HPDE6-E6E7 (cell line): Measurements from ENCODE around the gene ARL11.
"Not testable (repeated sequence)": the region's sequence is repeated elsewhere in the genome, so short reads cannot be mapped to it uniquely, and the experiment has no call there.

Experiments
- DNase-seq: peaks from one replicate; pipeline ENCODE4 v3.0.0; 2011; ENCODE audit warnings: missing footprints; ENCODE audit errors: extremely low spot score

ARL11 gene

DNA sequence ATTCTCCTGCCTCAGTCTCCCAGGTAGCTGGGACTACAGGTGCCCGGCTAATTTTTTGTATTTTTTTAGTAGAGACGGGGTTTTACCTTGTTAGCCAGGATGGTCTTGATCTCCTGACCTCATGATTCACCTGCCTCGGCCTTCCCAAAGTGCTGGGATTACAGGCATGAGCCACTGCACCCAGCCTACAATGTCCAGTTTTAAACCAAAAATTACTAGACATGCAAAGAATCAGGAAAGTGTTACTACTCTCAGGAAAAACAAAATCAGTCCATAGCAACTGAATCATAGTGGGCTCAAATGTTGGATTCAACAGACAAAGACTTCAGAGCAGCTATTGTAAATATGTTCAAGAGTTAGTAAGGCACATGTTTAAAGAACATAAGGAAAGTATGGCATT lies 16.3 kb upstream of the ARL11 start:
- DNase-seq, result not testable (repeated sequence)

DNA sequence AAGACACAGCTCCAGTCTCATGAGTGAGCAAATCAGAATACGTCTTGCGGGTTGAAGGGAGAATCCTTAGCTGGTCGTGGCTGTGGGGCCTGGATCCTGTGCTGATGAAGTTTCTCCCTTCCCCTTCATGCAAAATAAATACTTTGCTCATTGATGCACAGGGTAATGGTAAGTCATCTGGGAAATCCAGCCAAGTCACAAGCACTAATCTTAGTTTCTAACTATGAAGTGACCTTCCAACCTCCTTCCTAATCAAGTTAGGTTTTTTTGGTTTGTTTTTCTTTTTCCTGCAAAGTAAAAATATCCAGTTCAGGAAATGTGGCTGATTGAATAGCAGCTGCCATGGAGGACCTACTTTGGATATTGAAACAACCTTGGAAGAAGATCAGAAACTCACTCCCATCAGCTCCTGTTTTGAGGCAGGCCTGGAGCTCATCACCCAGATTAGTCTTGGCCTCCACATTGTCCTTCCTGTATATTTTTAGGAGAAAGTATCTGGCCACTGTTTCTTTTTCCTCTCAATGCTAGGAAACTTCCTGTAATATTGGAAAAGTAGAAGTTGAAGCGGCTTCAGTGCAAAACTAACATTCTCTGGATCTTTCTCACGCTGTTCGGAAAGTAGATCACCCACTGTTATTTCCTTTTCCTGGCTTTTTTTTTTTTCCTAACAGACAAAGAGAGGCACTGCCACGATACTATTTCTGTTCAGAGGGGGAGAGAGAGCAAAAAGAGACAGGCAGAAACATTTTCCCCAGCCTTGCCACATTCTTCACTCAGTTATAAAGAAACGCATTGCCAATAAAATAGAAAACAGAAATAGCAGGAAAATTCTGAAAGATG lies 12.3 kb upstream of the ARL11 start:
- no peak for DNase-seq

DNA sequence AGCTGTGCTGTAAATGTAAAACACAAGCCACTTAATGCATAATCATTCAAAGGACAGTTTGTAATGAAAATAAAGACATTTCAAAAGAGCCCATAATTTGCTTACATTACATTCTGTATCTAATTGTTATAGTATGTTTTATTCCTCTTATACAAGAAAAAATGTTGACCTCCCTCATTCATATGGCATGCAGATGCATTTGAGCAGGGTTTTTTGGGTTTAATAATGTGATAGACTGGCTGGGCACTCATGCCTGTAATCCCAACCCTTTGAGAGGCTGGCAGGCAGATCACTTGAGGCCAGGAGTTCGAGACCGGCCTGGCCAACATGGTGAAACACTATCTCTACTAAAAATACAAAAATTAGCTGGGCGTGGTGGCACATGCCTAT lies 11.6 kb upstream of the ARL11 start:
- no peak for DNase-seq

DNA sequence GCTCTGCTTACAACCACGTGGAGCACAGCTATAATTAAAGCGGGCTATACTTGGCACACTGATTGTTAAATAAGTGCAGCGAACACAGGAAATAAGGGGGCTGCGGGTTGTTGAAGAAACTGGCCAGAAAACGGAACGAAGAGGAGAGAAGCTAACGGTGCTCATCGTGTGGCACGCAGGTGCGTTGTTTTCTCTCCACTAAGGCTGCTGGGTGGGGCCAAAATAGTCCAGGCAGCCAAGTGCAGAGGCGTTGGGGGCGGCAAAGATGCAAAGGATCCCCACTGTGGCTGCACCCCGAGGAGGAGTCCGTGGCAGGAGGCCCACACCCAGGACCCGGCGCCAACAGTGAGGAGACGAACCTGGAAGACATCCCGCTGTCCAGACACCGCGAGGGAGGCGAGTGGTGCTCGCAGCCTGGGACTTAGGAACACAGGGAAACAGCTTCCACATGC lies 8.1 kb upstream of the ARL11 start:
- DNase-seq, result no peak

DNA sequence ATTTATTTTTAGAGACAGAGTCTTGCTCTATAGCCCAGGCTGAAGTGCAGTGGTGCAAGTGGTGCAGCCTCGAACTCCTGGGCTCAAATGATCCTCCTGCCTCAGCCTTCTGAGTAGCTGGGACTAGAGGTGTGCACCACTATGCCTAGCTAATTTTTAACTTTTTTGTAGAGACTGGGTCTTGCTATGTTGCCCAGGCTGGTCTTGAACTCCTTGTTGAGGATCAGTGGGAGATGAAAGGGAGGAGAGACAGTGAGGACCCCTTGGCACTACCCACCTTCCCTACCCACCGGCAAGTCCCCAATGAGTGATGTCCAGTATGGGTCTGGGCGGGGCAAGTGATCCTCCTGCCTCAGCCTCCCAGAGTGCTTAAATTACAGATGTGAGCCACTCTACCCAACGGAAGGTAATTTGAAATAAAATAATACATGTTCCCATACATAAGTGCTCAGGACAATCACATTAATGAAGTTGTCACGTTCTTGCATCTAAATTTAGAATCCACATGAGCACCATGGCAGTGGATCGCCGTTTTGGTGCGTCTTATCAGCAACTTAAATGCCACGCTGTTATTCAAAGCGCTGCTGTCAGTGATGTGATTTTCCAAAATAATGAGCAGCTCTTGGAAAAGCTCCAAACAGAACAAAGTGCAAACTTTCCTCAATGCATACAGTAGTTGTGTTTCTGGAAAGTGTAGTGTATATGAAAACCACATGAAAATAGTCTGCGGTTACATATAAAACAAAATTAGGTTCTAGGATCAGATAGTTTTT lies 5.9 kb upstream of the ARL11 start:
- no peak for DNase-seq

DNA sequence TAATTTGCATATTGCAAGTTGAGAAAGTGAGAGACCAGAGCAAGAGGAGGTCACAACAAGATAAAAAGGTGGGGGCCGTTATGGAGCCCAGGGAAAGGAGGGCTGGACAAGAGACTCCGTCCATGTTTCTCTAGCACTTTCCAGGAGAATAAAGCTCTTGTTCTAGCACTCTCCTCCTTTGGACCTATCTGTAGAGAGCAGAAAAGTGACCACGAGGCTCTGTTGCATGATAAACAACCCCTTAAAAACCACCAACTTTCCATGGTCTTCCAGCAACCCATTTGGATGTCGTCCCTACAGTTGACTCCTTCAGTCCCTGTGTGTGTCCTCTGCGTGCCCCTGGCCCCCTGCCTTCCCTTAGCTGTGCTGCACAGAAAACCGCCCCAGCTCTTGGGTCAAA lies 4.1 kb upstream of the ARL11 start:
- DNase-seq, result no peak

DNA sequence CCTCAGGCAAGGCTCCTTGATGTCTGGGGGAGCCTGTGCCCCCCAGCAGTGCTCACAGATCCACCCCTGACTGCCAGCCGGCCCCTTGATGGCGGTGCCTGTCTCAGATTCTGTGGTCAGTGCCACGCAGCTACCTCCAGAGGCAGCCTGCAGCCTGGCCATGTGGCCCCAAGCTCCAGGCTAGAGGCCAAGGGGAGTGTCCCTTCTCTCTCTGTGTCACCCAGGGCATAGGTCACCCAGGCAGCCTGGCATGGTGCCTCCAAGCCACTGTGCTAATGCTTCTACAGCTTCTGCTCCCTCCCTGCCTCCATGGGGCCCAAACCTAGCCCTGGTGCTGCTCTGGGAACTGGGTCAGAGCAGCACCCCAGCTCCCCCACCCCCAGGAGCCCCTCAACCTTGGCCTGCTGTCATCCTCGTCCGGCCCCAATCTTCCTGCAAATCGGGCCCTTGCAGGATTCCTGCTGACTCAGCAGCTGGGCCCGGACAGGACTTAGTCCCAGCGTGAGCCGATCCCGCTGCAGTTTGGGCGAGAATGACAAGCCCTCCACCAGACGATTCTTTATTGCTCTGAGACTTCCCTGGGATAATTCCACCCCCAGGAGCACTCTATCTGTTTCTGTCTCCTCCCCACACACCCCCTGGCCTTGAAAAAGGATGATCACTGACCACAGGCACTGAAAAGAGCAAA lies 2.8 kb upstream of the ARL11 start:
- DNase-seq, result no peak

DNA sequence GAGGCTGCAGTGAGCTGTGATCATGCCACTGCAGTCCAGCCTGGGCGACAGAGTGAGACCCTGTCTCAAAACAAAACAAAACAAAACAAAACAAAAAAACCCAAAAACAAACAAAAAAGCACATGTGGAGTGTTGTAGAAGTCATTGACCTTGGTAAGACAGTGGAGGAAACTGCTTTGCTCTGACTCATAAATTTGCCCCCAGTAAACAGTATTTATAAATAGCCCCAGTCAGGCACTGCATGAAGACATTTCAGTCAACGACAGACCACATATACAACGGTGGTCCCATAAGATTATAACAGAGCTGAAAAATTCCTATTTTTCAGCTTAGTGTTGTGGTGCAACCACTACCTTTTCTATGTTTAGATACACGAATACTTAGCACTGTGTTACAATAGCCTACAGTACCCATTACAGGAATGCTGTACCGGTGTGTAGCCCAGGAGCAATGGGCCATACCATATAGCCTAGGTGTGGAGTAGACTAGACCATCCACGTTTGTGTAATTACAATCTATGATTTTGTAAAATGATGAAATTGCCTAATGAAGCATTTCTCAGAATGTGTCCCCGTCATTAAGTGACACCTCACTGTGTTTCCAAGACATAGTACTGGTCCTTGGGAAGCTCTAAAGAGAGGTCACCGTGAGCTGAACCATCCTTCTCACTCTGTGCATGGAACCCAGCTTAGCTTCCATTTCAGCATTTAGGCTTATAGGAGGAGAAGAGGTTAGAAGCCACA lies 1.1 kb downstream of the ARL11 start:
- no peak for DNase-seq

DNA sequence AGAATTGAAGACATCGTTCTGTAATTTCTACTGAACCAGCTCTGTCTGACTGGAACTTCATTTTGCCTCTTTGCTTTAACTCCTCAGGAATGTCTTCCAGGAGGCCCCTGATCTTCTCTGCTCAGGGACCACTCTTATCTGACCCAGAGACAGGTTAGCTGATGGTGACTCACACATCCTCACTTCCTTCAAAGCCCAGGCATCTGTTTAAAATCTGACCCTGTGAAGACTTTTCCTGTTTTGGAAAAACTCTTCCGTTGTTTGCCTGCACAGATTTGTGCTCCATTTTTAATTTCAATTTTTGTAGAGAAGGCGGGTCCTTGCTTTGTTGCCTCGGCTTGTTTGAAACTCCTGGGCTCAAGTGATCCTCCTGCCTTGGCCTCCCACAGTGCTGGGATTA lies 1.6 kb downstream of the ARL11 start:
- DNase-seq, result no peak

DNA sequence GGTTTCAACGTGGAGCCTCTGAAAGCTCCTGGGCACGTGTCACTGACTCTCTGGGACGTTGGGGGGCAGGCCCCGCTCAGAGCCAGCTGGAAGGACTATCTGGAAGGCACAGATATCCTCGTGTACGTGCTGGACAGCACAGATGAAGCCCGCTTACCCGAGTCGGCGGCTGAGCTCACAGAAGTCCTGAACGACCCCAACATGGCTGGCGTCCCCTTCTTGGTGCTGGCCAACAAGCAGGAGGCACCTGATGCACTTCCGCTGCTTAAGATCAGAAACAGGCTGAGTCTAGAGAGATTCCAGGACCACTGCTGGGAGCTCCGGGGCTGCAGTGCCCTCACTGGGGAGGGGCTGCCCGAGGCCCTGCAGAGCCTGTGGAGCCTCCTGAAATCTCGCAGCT lies 2.3 kb downstream of the ARL11 start:
- DNase-seq, result no peak

DNA sequence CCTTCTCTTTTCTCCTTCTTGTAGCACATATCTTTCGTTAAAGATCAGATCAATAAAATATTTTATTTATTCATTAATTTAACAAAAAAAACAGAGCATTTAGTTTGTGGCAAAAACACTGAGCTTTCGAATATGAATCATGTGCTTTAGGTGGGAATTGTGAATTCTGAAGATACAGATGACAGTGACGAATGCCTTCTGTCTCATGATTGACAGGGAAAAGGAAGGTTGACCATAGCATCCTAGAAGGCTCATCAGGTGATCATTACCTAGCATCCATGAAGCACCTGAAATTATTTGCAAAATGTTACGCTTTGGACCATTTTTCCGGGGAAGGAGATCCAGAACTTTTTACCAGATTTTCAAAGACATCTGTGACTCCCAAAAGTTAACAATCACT lies 3.8 kb downstream of the ARL11 start:
- DNase-seq, result no peak

DNA sequence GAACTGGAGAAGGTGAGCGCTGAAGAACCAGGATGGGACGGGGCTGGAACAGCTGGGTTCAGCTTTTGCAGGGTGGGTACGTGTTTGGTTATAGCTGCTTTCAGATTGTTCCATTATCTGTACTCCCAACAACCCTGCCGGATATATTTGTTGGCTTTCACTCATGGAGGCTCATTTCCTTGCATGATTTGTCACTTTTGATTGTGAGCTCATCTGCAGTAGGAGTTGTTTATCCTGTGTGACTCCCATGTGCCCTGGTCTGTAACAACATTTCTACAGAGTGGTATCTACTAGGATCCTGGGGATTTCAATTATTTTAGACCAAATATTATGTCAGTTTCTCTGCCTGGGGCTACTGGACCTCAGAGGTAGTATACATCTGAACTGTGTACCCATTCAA lies 5.4 kb downstream of the ARL11 start:
- no peak for DNase-seq

DNA sequence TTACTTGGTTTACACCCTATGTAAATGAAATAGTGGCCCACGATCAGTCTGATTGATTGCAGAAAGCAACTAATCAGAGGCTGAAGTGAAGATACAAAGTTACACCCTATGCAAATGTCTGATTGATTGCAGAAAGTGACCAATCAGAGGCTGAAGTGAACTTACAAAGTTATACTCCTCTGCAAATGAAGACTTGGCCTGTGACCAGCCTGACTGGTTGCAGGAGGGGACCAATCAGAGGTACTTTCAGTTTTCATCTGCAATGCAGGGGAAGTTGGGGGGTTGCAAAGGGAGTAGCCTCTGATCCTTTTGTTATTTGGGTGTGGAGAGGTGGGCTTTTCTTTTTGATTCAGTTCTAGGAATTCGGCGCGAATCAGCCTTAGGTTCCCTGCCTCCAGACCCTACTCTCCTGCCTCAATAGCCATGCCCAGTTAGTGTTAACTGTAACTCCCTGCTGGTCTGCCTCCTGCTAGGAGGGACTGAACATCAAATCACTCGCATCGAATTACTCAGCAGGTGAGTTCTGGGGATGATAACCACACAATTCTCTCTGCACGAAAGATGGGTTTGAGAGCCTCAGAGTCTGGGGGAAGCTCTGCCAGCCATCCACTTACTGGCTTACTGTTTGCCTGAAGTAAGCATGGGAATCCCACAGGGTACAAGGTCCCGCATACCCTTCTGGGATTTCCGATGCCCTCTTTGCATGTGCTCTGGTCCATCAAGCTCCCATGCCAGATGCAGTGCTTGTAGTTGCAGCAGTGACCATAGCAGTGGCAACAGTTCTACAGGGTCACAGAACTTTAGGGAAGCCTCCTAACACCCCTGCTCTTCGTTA lies 7.5 kb downstream of the ARL11 start:
- DNase-seq, result no peak

DNA sequence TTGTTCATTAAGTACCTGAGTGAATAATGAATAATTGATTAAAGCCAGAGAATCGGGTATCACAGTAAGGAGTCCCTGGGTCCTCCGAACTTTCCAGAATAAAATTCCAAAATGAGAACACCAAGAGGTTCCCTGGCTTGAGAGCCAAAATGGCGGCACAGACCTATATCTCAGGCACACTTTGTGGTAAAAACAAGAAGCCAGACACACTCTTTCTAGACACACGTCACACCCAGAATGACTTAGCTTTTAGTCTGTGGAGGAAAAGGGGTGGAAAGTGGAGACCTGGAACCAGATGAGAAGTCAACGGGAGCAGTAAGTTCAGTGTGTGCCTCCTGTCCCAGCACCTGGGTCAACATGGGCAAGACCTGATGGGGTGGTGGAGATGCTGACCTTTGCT lies 8.4 kb downstream of the ARL11 start:
- DNase-seq, result no peak

DNA sequence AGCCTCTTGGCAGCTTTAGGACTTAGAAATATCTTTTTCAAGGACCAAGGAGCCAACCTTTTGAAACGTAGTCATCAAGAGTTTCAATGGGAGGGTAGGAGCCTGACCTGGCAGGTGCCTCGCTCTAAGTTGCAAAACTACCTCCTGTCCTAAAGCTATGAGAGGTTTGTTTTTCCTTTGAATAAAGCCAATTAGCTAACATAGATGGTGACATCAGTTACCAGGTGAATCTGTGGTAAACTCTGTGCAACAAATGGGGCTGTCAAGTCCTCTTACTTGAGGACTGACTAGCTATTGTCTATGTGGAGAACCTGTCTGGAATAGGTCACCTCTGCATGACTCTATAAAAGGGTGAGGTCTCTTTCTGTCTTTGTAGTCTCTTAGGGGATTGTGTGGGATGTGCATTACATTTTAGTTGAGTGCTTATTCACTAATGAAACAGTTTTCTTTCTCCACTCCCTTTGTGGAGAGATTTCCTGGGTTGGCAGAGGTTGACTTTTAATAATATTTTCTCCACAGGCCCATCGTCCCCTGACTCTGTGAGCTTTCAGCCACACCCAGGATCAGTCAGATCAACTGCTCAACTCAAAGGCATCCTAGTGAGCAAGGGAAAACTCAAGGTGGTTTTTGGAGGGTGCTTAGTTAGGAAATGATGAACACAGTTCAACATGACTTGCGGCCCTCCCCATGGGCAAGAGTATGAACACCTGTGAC lies 9.9 kb downstream of the ARL11 start:
- no peak for DNase-seq

DNA sequence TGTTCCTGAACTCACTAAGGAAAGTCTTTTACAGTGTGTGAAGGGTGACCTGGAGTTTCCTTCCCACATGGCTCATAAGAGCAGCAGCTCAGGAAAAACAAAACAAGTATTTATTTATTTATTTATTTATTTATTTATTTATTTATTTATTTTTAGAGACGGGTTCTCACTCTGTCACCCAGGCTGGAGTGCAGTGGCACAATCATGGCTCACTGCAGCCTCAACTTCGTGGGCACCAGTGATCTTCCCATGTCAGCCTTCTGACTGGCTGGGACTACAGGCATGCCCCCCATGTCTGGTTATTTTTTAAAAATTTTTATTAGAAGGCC lies 10.4 kb downstream of the ARL11 start:
- no peak for DNase-seq

DNA sequence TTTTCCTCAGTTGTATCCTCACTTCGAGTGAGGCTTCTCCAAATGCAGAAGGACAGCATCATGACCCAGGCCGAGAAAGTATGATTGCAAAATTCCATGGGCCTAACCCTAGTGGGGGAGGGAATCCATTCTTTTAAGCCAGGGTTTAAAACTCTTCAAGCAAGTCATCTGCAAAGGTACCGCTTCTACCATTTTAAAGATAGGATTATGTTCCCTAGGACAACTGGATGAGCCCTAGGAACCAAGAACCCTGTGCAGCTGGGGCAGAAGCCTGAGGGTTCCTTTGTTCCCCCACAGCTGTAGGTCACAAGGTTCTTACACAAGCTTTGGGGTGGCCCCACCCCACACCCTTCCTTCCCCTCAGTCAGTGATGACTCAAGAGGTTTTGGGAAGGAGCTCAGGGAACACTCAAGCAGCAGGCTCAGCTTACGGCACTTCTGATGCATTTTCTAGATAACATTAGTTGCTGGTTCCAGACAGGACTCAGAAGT lies 13.5 kb downstream of the ARL11 start:
- no peak for DNase-seq

DNA sequence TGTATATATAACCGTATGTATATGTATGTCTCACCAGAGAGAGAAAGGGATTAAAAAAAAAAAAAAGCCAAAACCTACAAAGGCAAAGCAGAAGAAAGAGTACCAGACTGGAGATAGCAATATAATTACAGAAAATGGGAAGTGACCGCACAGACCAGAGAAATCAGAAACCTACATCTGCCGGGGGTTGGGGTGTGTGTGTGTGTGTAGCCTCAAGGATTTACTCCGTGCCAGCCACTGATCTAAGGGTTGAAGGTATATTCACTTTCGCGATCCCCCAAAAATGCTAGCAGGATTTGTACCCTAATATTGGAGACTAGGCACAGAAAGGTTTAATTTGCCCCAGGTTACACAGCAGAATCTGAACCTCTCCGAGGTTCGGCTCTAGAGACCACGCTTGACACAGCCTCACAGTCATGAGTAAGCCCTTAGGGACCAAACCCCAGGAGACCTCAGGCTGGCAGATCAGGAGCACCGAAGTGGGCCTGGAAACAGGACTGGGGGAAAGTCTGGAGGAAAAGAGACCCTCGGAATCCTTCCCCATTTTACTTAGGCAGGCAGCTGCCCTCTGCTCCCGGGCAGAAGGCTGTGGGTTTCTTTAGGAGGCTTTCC lies 14.8 kb downstream of the ARL11 start:
- no peak for DNase-seq

DNA sequence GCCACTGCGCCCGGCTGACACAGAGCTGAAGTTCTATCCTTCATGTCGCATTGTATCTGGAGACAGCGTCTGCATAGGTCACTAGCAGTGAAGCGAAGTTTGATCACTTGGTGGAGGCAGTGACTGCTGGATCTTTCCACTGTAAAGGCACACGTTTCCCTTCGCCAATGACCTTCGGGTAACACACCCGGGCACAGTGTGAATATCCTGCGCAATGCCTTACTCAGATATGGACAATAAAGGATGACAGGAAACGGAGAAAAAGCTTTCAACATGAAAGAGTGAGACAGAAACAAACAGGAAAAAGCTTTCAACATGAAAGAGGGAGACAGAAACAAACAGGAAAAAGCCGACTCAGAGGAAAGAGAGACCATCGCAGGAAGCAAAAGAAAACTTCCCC lies 17.1 kb downstream of the ARL11 start:
- no peak for DNase-seq

DNA sequence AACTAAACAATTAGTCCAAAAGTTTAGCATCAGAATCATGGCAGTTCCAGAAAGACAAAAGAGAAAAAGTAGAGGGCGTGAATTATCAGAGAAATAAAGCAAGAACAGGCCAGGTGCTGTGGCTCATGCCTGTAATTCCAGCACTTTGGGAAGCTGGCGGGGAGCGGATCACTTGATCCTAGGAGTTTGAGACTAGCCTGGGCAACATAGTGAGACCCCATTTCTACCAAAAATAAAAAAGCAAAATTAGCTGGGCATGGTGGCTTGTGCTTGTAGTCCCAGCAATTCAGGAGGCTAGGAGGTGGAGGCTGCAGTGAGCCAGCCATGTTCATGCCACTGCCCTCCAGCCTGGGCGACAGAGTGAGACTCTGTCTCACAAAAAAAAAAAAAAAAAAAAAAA lies 18.4 kb downstream of the ARL11 start:
- no peak for DNase-seq
